SK-N-DZ (cell line): ENCODE measurements around the gene HSD11B1. TPM values are rescaled to one million over a fixed set of nuclear protein-coding genes. Genes with fewer than 3 reads are reported as not detected.

Experiments
- DNase-seq: peaks from one replicate; pipeline ENCODE4 v3.0.0-alpha.2; 2015; ENCODE audit warnings: low spot score
- polyA plus RNA-seq, 2 experiments: library from polyadenylated mRNA; depleted of rRNA; stranded (reverse); fragments of >200 nt; gene quantifications; 2 replicates each; pipeline ENCODE4 v1.2.3, GENCODE V29; 2014

Gene HSD11B1
- not detected in 2 replicates for polyA plus RNA-seq (2014; cell fraction: cytosol; rRNA removed)
- polyA plus RNA-seq (2014; cell fraction: nucleus; rRNA removed), result not detected in 2 replicates

GRCh38 chr1:209704584-209704983, at the start of gene HSD11B1:
Gene HSD11B1, plus strand, starts transcription at chr1:209704846. Its CDS starts 97 bp downstream, at chr1:209704943.
- no peak for DNase-seq

DNA sequence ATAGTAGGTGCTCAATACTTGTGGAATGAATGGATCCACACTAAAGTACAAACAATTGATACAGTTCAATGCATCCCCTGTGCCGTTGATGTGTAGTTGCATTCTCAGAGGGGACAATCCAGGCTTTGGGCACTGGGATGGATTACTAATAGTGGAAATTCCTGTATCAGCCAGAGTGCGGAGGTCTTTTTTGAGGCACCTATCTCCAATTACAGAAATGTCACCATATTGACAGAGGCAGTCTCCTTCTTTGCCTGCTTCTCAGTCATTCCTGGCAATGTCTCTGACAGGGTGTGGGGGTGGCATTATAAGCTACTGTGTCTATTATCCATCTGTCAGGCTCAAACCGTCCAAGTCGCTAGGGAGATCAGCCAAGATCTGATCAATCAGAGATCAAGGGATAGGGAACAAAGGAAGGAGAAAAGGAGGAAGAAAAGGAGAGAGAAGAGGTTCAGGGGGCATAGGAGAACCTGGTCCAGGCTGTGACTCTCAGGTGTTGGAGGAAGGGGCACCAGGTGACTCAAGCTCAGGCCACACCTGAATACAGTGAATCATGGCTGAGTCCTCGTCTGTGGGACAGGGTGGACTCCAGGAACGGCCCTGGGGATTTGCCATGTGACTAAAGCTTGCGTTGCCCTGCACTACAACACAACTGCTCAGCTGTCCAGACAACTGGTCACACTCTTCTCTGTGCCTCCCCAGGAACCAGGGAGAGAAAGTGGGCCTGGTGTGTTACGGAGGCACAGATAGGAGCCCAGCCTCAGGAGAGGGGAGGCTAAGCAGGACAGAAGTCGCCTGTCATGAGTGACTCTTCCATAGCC, 49.0 kb upstream of the HSD11B1 start:
- DNase-seq, result no peak

DNA sequence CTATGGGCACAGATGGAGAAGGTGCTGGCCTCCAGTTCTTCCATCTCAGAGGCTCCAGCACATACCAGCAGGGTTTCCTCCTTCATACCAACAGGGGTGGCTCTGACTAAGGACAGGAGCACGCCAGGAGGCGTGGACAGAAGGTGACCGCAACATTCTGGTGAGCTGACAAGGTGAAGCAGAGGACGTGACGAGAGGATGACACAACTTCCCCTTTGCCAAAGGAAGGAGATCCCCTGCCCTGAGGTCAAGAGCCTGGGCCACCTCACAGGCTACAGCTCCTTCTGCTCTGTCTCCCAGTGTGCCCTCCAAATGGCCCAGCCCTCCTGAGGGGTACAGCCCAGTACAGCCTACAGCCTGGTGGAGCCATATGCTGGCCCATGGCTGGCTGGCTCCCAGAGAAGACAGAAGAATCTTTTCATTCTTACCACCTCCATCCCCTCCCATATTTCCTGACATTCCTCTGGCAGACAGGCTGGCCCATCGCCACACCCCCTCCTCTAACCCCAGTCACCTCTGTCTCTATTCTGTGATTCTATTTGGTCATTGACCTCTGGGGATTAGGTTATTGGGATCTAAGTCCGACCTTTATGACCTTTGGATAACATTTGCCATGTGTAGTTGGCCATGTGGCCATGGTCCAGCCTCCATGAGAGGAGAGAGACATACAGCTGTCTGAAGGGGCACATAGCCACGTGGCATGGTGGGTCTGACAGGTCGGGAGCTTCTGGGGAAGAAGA, 47.3 kb upstream of the HSD11B1 start:
- DNase-seq, result no peak

GRCh38 chr1:209657918-209658317, 46.7 kb upstream of the HSD11B1 start:
- no peak for DNase-seq

DNA sequence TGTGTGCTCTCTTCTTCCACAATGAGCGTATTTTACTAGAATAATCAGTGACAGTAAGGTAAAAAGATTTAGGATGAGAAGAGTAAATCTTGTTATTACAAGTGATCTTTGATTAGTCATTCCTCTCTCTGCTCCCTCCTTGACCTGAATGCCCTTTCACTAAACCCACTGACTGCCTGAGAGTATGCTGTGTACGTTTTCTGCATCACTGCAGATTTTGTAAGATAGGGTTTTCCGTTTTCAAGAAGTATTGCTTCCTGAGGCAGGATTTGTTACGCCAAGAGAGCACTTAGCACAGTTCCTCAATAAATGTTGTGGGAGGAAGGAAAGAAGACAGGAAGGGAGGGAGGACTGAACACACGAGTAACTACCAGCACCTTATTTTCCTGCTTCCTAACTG, 44.7 kb upstream of the HSD11B1 start:
- no peak for DNase-seq

- DNase-seq, result no peak
Measured at GRCh38 chr1:209661071-209661470, 43.6 kb upstream of the HSD11B1 start.

- DNase-seq, result no peak
Measured at GRCh38 chr1:209662879-209663327, 41.7 kb upstream of the HSD11B1 start.

GRCh38 chr1:209667103-209667502, 37.5 kb upstream of the HSD11B1 start:
- DNase-seq, result no peak

DNA sequence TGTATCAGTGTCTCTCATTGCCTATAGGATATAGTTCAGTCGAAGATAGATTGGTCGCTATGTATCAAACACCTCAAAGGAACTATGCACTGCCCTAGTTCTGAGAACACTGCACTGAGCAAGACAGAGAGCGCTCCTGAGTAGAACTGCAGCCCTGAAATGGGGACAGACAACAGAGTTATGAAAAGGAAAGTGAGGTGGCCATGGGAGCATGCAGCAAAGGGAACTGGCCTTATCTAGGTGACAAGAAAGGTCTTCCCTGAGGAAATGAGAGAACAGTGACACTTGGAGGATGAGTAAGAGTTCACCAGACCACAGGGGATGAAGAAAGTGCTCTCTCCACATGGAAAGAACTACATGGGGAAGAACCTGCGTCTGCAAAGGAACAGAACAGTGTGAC, 36.9 kb upstream of the HSD11B1 start:
- DNase-seq, result no peak

DNA sequence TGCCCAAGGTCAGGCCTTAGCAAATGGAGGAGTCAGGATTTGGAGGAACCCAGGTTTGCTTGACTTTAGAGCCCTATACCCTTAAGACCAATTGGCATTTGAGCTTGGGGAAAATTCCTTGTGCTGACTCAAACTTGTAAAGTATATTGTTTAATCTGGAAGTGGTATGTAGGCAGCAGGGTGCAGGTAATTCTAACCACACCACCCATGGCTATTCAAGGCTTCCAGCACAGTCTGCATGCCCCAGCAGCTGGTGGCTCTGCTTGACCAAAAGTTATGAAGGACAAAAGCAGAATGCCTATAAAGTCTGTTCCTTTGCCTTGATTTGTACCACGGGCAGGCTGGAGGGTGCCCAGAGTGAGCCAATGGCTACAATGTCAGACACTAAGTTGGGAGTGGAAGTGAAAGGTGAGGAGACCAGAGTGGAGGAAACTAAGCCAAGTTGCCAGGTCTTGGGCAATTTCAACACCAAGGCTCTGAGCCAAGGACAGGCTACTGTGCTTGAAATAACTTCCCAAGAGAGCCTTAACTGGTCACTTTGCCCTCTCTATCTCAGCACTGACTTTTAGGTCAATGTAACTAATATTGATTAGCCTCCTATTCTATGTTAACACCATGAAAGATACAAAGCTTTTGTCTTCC, 34.1 kb upstream of the HSD11B1 start:
- no peak for DNase-seq

DNA sequence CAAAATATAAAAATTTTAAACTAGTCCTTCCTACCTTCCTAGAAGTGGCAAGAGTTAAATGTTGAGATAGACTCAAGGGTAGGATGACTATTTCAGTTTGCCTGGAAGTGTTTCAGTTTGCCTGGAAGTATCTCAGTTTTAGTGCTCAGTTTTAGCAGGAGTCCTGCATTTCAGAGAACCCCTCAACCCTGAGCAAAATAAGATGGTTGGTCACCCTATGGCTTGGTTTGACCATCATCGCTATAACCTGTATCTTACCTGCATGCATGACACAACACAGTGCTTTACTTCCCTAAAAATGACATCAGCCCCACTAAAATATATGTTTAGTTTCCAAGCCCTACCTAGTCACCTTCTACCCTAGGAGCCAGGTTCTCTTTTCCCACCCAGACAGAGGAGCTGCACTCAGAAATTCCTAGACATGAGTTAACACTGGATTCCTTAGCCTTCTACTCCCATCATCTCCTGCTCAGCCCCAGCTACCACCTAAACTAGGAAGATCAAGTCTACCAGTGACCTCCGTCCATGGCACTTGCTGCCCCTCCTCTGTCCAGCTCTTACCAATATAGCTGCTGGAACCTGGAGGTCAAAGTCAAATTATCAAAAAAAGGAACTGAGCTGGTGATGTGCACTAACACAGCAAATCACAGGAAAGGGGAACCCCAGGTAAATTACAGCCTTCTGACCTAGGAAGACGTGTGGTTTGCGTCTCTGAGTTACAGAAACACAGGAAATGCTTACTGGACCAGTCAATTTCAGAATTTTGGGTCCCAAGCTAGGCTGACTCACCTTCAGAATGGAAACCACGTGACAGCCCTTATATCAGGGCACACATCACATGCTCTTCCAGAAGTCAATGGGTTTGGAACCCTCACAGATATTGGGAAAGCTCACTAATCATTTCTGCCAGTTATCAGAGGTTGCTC, 31.7 kb upstream of the HSD11B1 start:
- DNase-seq, result no peak

GRCh38 chr1:209673631-209674417, 30.8 kb upstream of the HSD11B1 start:
- DNase-seq, result no peak

DNA sequence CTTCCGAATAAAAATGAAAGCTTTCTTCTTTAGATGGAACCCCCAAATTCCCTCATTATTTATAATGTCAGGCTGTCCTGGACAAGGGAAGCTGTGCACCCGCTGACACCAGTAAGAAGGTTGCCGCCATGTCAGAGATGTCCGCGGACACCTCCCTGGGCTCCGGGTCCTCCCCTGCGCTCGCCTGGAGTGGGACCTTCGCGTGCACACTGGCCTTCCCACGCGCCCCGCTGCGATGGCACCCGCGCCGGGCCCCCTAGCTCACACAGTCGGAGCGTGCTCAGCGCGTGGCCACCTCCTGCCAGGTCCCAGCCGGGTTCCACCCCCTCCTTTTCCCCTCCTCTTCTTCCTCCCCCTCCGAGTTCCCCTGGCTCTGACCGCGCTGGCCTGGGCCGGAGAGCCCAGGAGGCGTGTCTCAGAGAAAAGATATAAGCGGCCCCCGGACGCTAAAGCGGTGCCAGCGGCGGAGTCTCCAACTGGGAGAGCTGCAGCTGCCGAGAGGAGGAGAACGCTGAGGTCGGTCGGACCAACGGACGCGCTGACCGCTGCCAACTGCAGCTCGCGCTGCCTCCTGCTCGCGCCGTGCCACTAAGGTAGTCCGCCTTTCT, 29.6 kb upstream of the HSD11B1 start, which contains the start of gene G0S2:
TSS of gene G0S2 (plus strand) at position 456 of the 608 bp plus-strand sequence. CDS start 273 bp downstream, outside the sequence.
- DNase-seq, result peak; percentile 28

- peak; percentile 42 for DNase-seq
Measured at GRCh38 chr1:209675565-209676154, 29.0 kb upstream of the HSD11B1 start.

- DNase-seq, result no peak
Measured at GRCh38 chr1:209678981-209679539, 25.6 kb upstream of the HSD11B1 start.

- DNase-seq, result no peak
Measured at GRCh38 chr1:209685821-209686220, 18.8 kb upstream of the HSD11B1 start.

GRCh38 chr1:209686322-209686721, 18.3 kb upstream of the HSD11B1 start:
- DNase-seq, result no peak

- DNase-seq, result no peak
Measured at GRCh38 chr1:209688746-209689234, 15.9 kb upstream of the HSD11B1 start.

- no peak for DNase-seq
Measured at GRCh38 chr1:209689477-209689876, 15.2 kb upstream of the HSD11B1 start.
